A673 (cell line): ENCODE data around the gene CBL. TPM values are rescaled to one million over a fixed set of nuclear protein-coding genes. Genes with fewer than 3 reads are reported as not detected.
A peak's percentile ranks its signal among the peaks of the same experiment; 100 is the strongest.

Source experiments
- Bru-seq: library from RNA; stranded (reverse); fragments of 400-500 nt; gene quantifications from one replicate; lab custom pipeline; 2021; lab: Mats Ljungman, UMichigan
- BruChase-seq, 2 experiments: library from RNA; stranded (reverse); fragments of 400-500 nt; gene quantifications; one replicate each; lab custom pipeline; 2021; lab: Mats Ljungman, UMichigan
- BruUV-seq: library from RNA; stranded (reverse); fragments of 400-500 nt; replicated peaks from 2 replicates; lab custom pipeline; 2021; lab: Mats Ljungman, UMichigan
- CTCF ChIA-PET: fragments of 300-600 bp; sonication (Branson Sonifier 250); formaldehyde crosslinking; loops from one replicate; lab custom pipeline; 2022; ENCODE audit warnings: antibody characterized with exemption; lab: Charles Lee
- POLR2A ChIA-PET: fragments of 300-600 bp; sonication (Branson Sonifier 250); formaldehyde crosslinking; loops from one replicate; lab custom pipeline; 2022; ENCODE audit warnings: antibody characterized with exemption; ENCODE audit not compliant: low non-redundant PET; lab: Charles Lee
- DNase-seq: peaks from one replicate; pipeline ENCODE4 v3.0.0-alpha.2; 2015; ENCODE audit warnings: low spot score
- H3K27ac ChIP-seq: fragments of 200-600 bp; sonication (generic); 2 replicates; pipeline ENCODE4 v1.5.1; 2016; ENCODE audit warnings: mixed run types, low read depth, mild to moderate bottlenecking, mixed read lengths, antibody characterized with exemption, low read length; ENCODE audit not compliant: poor library complexity, severe bottlenecking
- H3K27me3 ChIP-seq: fragments of 200-600 bp; sonication (generic); replicated peaks from 2 replicates; pipeline ENCODE4 v1.6.1; 2017; ENCODE audit warnings: mixed run types, low read depth, mild to moderate bottlenecking, mixed read lengths, antibody characterized with exemption, low read length; ENCODE audit not compliant: insufficient read depth, poor library complexity
- H3K36me3 ChIP-seq: fragments of 200-600 bp; sonication (generic); 2 replicates; pipeline ENCODE4 v1.6.1; 2016; ENCODE audit warnings: mixed run types, mild to moderate bottlenecking, mixed read lengths, antibody characterized with exemption, low read length; ENCODE audit not compliant: insufficient read depth, poor library complexity, severe bottlenecking
- H3K4me1 ChIP-seq: fragments of 200-600 bp; sonication (generic); 2 replicates; pipeline ENCODE4 v1.6.1; 2017; ENCODE audit warnings: mixed run types, mild to moderate bottlenecking, mixed read lengths, antibody characterized with exemption, low read length; ENCODE audit not compliant: insufficient read depth, poor library complexity, severe bottlenecking
- H3K4me3 ChIP-seq: fragments of 200-600 bp; sonication (generic); 2 replicates; pipeline ENCODE4 v1.5.1; 2016; ENCODE audit warnings: low read depth, mixed run types, mild to moderate bottlenecking, mixed read lengths, low read length; ENCODE audit not compliant: poor library complexity, severe bottlenecking
- H3K9me3 ChIP-seq: fragments of 200-600 bp; sonication (generic); 2 replicates; pipeline ENCODE4 v1.6.1; 2016; ENCODE audit warnings: mixed run types, low read depth, mild to moderate bottlenecking, mixed read lengths, antibody characterized with exemption, low read length; ENCODE audit not compliant: poor library complexity, severe bottlenecking
- CTCF ChIP-seq: fragments of 300-800, 200-600 bp; sonication (generic); conservative IDR thresholded peaks from 2 replicates; pipeline ENCODE4 v1.5.1; 2017; ENCODE audit warnings: low read depth, mild to moderate bottlenecking, antibody characterized with exemption, low read length, moderate library complexity, mixed read lengths
- EZH2 ChIP-seq: fragments of 200-600 bp; sonication (generic); IDR thresholded peaks from 2 replicates; pipeline ENCODE4 v1.6.1; 2017; ENCODE audit warnings: borderline replicate concordance, low read depth, mild to moderate bottlenecking, mixed read lengths, antibody characterized with exemption, low read length; ENCODE audit not compliant: poor library complexity, severe bottlenecking
- intact Hi-C: fragments of 100-400 bp; cut with micrococcal nuclease; formaldehyde crosslinking; loops from one replicate; pipeline ENCODE4 v1.10.0; 2022; ENCODE audit not compliant: unreplicated experiment
- long read RNA-seq: library from polyadenylated mRNA; stranded (forward); transcript quantifications from one replicate; pipeline ENCODE4 v2.0.0, GENCODE V29; 2022
- total RNA-seq: library from RNA; stranded (reverse); gene quantifications from 2 replicates; pipeline ENCODE4 v1.2.3, GENCODE V29; 2021

CBL gene
- total RNA-seq (39.9 and 40.7 TPM in 2 replicates), Bru-seq, nascent RNA (percentile 81 among the genes with signal in this experiment), BruChase-seq, experiment 1, labeled RNA remaining after a 2-hour chase (percentile 88 among the genes with signal in this experiment), BruChase-seq, experiment 2, labeled RNA remaining after a 6-hour chase (percentile 91 among the genes with signal in this experiment)
- long read RNA-seq, full-length matches to known transcripts, result 4 of 24 reads
- long read RNA-seq, partial matches to known transcripts, result 6 of 24 reads
- long read RNA-seq, other reads (novel, unspliced or antisense), result 14 of 24 reads

GRCh38 chr11:119205574-119206510, at the start of gene CBL:
Gene CBL, plus strand, starts transcription at chr11:119206339. Its CDS starts 79 bp downstream, at chr11:119206418.
- no TSS peak for BruUV-seq
- intact Hi-C loops, result loop anchor here (5.0 kb wide), 1 partner anchor 116 kb away; no protein-coding TSS in a partner anchor
- H3K9me3 ChIP-seq, result no peaks in the 10 kb centered on the region
- DNase-seq, result peak; percentile 96
- ChIA-PET POLR2A (interaction anchor here (0.7 kb wide), 1 partner anchor 96 kb away, joined by 3 read pairs; no protein-coding TSS in a partner anchor), CTCF (interaction anchor here (0.6 to 1.3 kb wide), 14 partner anchors 9 to 384 kb away, joined by 3 to 12 read pairs (median 4); partner anchors contain the start of gene VPS11)
- H3K36me3 ChIP-seq, result no peaks in the 10 kb centered on the region
- peak within 1 kb of the TSS; percentile 100 for H3K4me3 ChIP-seq
- H3K4me1 ChIP-seq, result peaks cover 8% of the 10 kb centered on the region
- peak within 1 kb of the TSS; percentile 90 for H3K27ac ChIP-seq
- H3K27me3 ChIP-seq, result no peaks in the 10 kb centered on the region
- peak; percentile 98 for TF ChIP-seq CTCF
- no peak for TF ChIP-seq EZH2

- no peak for DNase-seq
- H3K27ac ChIP-seq, result no peak overlapping the region
- no peaks in the 10 kb centered on the region for H3K27me3 ChIP-seq
- intact Hi-C loops, result no loop called here
- no peak overlapping the region for H3K4me3 ChIP-seq
- CTCF ChIA-PET, result interaction anchor here (0.5 kb wide), 1 partner anchor 487 kb away, joined by 7 read pairs; no protein-coding TSS in a partner anchor
- TF ChIP-seq CTCF (no peak), EZH2 (no peak)
- H3K36me3 ChIP-seq, result no peaks in the 10 kb centered on the region
- POLR2A ChIA-PET, result no interaction called here
- no TSS peak for BruUV-seq
- no peaks in the 10 kb centered on the region for H3K9me3 ChIP-seq
- no peaks in the 10 kb centered on the region for H3K4me1 ChIP-seq
Measured at GRCh38 chr11:119156496-119156895, 49.6 kb upstream of the CBL start.

DNA sequence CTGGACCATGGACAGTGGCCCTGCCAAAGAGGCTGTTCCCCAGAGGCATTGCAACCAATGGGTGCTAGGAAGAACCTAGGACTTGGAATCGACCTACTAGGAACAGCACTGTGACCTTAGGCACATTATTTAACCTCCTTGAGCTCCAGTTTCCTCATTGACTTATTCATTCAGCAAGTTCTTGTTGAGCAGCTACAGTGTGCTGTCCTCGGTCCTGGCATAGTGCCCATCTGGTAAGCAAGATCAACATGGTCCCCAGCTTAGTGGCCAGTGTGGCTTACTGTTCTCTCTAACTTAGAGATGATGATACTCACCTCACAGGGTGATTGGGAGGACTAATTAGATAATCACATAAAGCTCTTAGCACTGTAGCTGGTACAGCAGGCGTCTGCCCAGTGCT, 49.1 kb upstream of the CBL start:
- TF ChIP-seq CTCF, result no peak
- TF ChIP-seq EZH2, result no peak
- CTCF ChIA-PET, result interaction anchor here (0.5 kb wide), 1 partner anchor 486 kb away, joined by 7 read pairs; no protein-coding TSS in a partner anchor
- no peak for DNase-seq
- no peak overlapping the region for H3K4me3 ChIP-seq
- H3K4me1 ChIP-seq, result no peaks in the 10 kb centered on the region
- intact Hi-C loops, result no loop called here
- H3K9me3 ChIP-seq, result no peaks in the 10 kb centered on the region
- POLR2A ChIA-PET, result no interaction called here
- no peaks in the 10 kb centered on the region for H3K36me3 ChIP-seq
- H3K27ac ChIP-seq, result no peak overlapping the region
- no peaks in the 10 kb centered on the region for H3K27me3 ChIP-seq
- BruUV-seq, result no TSS peak
